Uterus (tissue), 2 donors: Measurements from ENCODE around the gene ZNF100.

ENCODE experiments used
- CTCF ChIP-seq, 4 experiments: fragments of 200-600 bp in 2 of 4; fragments of 450-650 bp in 2 of 4; sonication (generic) in 2 of 4; IDR thresholded peaks; one replicate each; pipeline ENCODE4 v1.5.1; 2016 to 2019; ENCODE audit warnings: antibody characterized with exemption in 4 of 4, mild to moderate bottlenecking in 2 of 4, moderate library complexity in 1 of 4
- POLR2A ChIP-seq, 2 donors: fragments of 450-650 bp; IDR thresholded peaks; one replicate each; pipeline ENCODE4 v1.6.1; 2016; ENCODE audit warnings: antibody characterized with exemption in 2 of 2, mild to moderate bottlenecking in 1 of 2, moderate library complexity in 1 of 2

- TF ChIP-seq CTCF (IDR thresholded peaks at IDR 0.05) (no peak), POLR2A (IDR thresholded peaks at IDR 0.05) (no peak)
Measured at GRCh38 chr19:21704320-21704719, 63.1 kb downstream of the ZNF100 start.
